ENCODE data around the gene SAMD7.

DNA sequence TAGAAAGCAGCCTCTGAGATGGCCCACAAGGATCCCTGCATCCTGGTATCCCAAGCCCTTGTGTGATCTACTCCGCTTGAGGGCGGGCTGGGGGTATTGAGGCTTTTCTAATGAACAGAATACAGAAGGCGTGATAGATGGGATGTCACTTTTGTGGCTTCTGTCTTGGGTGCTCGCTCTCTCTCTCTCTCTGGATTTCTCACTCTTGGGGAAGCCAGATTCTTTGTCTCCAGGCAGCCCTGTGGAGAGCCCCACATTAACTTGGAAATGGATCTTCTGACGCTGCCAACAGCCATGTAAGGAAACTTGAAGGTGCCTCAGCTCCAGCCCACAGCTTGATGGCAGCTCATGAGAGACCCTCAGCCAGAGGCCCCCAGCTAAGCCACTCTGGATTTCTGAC lies 28.4 kb downstream of the SAMD7 start:
- no peak for TF ChIP-seq EZH2 (IDR thresholded peaks at IDR 0.05; ENCODE audit: borderline replicate concordance, low read depth, low read length, poor library complexity, severe bottlenecking)
- TF ChIP-seq, protein P1, sequence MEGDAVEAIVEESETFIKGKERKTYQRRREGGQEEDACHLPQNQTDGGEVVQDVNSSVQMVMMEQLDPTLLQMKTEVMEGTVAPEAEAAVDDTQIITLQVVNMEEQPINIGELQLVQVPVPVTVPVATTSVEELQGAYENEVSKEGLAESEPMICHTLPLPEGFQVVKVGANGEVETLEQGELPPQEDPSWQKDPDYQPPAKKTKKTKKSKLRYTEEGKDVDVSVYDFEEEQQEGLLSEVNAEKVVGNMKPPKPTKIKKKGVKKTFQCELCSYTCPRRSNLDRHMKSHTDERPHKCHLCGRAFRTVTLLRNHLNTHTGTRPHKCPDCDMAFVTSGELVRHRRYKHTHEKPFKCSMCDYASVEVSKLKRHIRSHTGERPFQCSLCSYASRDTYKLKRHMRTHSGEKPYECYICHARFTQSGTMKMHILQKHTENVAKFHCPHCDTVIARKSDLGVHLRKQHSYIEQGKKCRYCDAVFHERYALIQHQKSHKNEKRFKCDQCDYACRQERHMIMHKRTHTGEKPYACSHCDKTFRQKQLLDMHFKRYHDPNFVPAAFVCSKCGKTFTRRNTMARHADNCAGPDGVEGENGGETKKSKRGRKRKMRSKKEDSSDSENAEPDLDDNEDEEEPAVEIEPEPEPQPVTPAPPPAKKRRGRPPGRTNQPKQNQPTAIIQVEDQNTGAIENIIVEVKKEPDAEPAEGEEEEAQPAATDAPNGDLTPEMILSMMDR (conservative IDR thresholded peaks at IDR 0.05; ENCODE audit: low read depth, low read length), result no peak

Measured in A673 (cell line).